ENCODE measurements around the gene MTNR1A.

The MTNR1A gene

DNA sequence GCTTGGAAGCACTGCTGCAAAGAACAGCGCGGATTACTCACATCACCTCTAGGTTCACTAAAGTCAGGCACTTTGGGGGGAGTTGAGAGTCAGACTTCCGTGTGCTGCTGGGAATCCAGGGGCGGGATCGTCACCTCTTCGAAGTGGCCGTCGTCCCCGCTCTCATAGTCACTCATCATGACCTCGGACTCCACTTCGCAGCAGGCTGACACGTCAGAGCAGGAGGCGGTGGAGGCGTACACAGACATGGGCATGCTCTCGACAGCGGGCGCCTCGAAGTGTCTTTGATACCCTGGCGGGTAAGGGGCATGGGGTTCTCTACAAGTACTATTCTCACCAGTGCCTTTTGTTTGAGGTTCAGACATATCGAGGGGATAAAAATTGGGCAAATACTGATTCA is 33.1 kb upstream of the MTNR1A start:
- H3K4me3 ChIP-seq (ENCODE audit: low read depth, low read length) = no peak overlapping the region
- ChIA-PET CTCF (interaction anchor here (1.0 to 5.6 kb wide), 9 partner anchors 10 to 292 kb away, joined by 3 to 60 read pairs (median 13); no protein-coding TSS in a partner anchor), POLR2A (no interaction called here)
- DNase-seq (ENCODE audit: low read depth, low spot score) = no peak
- TF ChIP-seq, protein P1, sequence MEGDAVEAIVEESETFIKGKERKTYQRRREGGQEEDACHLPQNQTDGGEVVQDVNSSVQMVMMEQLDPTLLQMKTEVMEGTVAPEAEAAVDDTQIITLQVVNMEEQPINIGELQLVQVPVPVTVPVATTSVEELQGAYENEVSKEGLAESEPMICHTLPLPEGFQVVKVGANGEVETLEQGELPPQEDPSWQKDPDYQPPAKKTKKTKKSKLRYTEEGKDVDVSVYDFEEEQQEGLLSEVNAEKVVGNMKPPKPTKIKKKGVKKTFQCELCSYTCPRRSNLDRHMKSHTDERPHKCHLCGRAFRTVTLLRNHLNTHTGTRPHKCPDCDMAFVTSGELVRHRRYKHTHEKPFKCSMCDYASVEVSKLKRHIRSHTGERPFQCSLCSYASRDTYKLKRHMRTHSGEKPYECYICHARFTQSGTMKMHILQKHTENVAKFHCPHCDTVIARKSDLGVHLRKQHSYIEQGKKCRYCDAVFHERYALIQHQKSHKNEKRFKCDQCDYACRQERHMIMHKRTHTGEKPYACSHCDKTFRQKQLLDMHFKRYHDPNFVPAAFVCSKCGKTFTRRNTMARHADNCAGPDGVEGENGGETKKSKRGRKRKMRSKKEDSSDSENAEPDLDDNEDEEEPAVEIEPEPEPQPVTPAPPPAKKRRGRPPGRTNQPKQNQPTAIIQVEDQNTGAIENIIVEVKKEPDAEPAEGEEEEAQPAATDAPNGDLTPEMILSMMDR (IDR thresholded peaks at IDR 0.05; ENCODE audit: insufficient read depth, low read length, missing control alignments) = no peak

DNA sequence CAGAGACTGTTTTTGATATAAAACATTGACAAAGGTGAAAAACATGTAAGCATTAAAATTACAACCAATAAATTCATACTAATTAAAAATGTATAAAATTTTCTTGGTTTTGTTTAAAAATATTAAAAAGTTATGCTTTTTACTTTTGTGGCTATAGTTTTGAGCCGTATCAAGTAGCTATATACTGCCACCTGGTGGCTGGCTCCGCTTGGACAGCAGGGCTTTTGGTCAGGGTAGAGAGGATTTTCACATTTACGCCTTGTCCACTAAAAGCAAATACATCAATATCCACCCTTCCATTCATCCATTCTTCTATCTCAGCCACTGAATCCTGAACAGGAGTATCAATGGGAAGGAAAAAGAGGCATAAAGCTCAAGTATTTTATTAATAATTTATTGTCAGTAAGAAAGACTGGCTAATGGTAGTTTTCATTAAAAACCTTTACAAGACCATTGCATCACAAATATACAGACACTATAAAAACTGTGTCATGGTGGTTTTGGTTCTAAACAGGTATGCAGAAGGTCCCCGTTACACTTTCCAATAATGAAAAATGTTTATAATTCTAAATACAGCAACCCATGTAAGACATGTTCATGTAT is 32.1 kb upstream of the MTNR1A start:
- H3K4me3 ChIP-seq (ENCODE audit: low read depth, low read length) = no peak overlapping the region
- TF ChIP-seq, protein P1 (IDR thresholded peaks at IDR 0.05; ENCODE audit: insufficient read depth, low read length, missing control alignments) = peak; percentile 63
- ChIA-PET POLR2A (no interaction called here), CTCF (interaction anchor here (0.7 to 5.6 kb wide), 31 partner anchors 9 to 1801 kb away, joined by 3 to 60 read pairs (median 4); no protein-coding TSS in a partner anchor)
- DNase-seq (ENCODE audit: low read depth, low spot score) = no peak

DNA sequence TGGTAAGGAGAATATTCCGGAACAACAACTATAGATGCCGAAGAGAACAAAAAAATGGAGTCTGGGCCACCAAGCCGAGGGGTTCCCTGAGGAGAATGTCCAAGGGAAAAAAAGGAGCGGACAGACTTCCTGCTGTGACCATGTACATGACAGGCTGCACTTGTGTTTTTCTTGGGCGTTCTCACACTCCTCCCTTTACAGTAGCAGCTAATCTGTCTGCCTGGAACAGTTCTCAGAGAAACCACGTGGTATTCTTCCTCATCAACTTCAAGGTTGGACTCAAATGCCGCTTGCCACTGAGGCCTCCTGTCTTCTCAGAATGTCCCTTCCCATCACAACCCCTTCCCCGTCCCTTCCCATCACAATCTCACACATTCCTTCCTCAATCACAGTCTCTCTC is 30.8 kb upstream of the MTNR1A start:
- H3K4me3 ChIP-seq (ENCODE audit: low read depth, low read length) = no peak overlapping the region
- POLR2A ChIA-PET = no interaction called here
- no peak for DNase-seq (ENCODE audit: low read depth, low spot score)
- CTCF ChIA-PET = interaction anchor here (1.1 to 5.6 kb wide), 10 partner anchors 8 to 295 kb away, joined by 3 to 60 read pairs (median 16); no protein-coding TSS in a partner anchor
- TF ChIP-seq, protein P1 (IDR thresholded peaks at IDR 0.05; ENCODE audit: insufficient read depth, low read length, missing control alignments) = no peak

DNA sequence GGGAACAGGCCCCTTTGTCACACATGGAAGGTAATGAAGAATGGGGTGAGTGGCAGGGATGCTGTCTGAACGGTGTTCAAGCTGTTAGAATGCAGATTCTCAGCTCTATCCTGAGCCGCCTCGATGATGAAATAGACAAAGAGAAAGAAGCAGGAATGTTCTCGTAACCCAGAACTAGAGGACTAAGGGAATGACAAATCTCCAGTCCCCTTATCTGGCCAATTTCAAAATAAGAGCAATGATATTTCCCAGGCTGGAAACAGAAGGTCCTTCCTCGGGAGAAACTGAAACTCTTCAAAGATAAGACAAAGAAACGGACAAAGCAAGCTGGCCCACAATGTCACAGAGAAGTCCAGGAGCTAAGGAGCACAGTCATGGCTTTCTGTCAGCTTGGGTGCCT is 29.5 kb upstream of the MTNR1A start:
- DNase-seq (ENCODE audit: low read depth, low spot score) = no peak
- CTCF ChIA-PET = interaction anchor here (0.8 to 5.6 kb wide), 6 partner anchors 8 to 288 kb away, joined by 3 to 47 read pairs (median 5); no protein-coding TSS in a partner anchor
- H3K4me3 ChIP-seq (ENCODE audit: low read depth, low read length) = no peak overlapping the region
- POLR2A ChIA-PET = no interaction called here
- TF ChIP-seq, protein P1 (IDR thresholded peaks at IDR 0.05; ENCODE audit: insufficient read depth, low read length, missing control alignments) = no peak

DNA sequence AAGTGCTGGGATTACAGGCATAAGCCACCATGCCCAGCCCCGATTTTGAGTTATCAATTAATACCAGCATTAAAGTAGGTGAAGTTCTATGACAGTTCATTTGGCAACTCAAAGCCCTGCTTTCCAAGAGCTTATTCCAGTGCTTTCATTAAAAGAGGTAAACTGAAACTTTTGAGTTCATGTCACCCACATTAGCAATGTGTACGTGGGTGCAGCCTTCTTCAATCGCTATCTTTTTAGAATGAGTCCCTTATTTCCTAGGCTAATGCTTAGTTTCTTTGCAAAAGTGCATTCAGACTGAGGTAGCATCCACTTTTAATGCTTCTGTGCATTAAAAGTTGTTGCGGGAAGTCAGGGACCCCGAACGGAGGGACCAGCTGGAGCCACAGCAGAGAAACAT is 26.1 kb upstream of the MTNR1A start:
- no peak for DNase-seq (ENCODE audit: low read depth, low spot score)
- H3K4me3 ChIP-seq (ENCODE audit: low read depth, low read length) = no peak overlapping the region
- CTCF ChIA-PET = interaction anchor here (0.7 to 1.6 kb wide), 2 partner anchors 11 to 108 kb away, joined by 5 to 8 read pairs; no protein-coding TSS in a partner anchor
- POLR2A ChIA-PET = no interaction called here
- TF ChIP-seq, protein P1 (IDR thresholded peaks at IDR 0.05; ENCODE audit: insufficient read depth, low read length, missing control alignments) = no peak

DNA sequence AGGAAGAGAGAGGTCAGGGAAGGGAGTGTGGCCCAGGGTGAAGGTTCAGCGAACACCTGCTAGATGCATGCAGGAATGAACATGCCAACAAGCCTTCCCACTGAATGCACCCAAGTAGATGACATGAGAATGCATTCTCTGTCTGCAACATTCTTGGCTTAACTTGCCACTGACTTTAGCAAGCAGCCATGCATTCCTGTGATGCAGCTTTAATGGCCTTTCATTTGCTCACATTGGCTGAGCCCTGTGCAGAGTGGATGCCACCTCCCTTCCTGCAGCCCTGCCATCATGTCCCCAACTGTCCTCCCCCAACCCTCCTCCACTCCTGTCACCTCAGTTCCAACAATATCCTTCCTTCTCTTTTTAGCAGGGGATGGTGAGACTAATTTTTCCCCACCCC is 25.3 kb upstream of the MTNR1A start:
- no peak for DNase-seq (ENCODE audit: low read depth, low spot score)
- TF ChIP-seq, protein P1 (IDR thresholded peaks at IDR 0.05; ENCODE audit: insufficient read depth, low read length, missing control alignments) = no peak
- ChIA-PET POLR2A (no interaction called here), CTCF (interaction anchor here (0.7 to 1.6 kb wide), 2 partner anchors 12 to 107 kb away, joined by 5 to 8 read pairs; no protein-coding TSS in a partner anchor)
- no peak overlapping the region for H3K4me3 ChIP-seq (ENCODE audit: low read depth, low read length)

All from AG04449 (cell line).